Activated CD4-positive, alpha-beta memory T cell treated with anti-CD3 and anti-CD28 coated beads for 36 hours (primary cell): Measurements from ENCODE around the gene ABLIM2. TPM values are rescaled to one million over a fixed set of nuclear protein-coding genes. Genes with fewer than 3 reads are reported as not detected.

ENCODE experiments used
- CTCF ChIA-PET: fragments of 350-600 bp; sonication (Branson Sonifier 250); formaldehyde crosslinking; loops from one replicate; lab custom pipeline; 2021; ENCODE audit warnings: antibody characterized with exemption, inconsistent platforms; lab: Charles Lee
- POLR2A ChIA-PET: fragments of 350-600 bp; sonication (Branson Sonifier 250); formaldehyde crosslinking; loops from one replicate; lab custom pipeline; 2021; ENCODE audit warnings: antibody characterized with exemption; lab: Charles Lee
- DNase-seq: peaks from one replicate; pipeline ENCODE4 v3.0.0-alpha.2; 2020
- H3K27ac Mint-ChIP-seq: one replicate; pipeline ENCODE4 v1.8.0; 2021; ENCODE audit warnings: mixed read lengths
- H3K27me3 Mint-ChIP-seq: one replicate; pipeline ENCODE4 v1.8.0; 2021; ENCODE audit warnings: mixed read lengths
- H3K36me3 Mint-ChIP-seq: one replicate; pipeline ENCODE4 v1.8.0; 2021; ENCODE audit warnings: mixed read lengths
- H3K4me1 Mint-ChIP-seq: one replicate; pipeline ENCODE4 v1.8.0; 2021; ENCODE audit warnings: low read depth, mixed read lengths
- H3K4me3 Mint-ChIP-seq: one replicate; pipeline ENCODE4 v1.8.0; 2021; ENCODE audit warnings: mild to moderate bottlenecking, mixed read lengths
- H3K9me3 Mint-ChIP-seq: one replicate; pipeline ENCODE4 v1.8.0; 2021; ENCODE audit warnings: mixed read lengths
- intact Hi-C: fragments of 100-400 bp; cut with micrococcal nuclease; formaldehyde crosslinking; loops from one replicate; pipeline ENCODE4 v1.15.1; 2023
- total RNA-seq, 2 experiments: library from RNA; stranded (reverse); gene quantifications; one replicate each; pipeline ENCODE4 v1.2.3, GENCODE V29; 2021

The ABLIM2 gene
- total RNA-seq, 2 experiments from 2014 or later: 0.55 to 0.63 TPM

GRCh38 chr4:8029689-8030088 is 128.9 kb downstream of the ABLIM2 start:
- no peak for DNase-seq
- H3K9me3 Mint-ChIP-seq: no peaks in the 10 kb centered on the region
- H3K36me3 Mint-ChIP-seq: no peaks in the 10 kb centered on the region
- H3K4me1 Mint-ChIP-seq: peaks cover 2% of the 10 kb centered on the region
- no peak overlapping the region for H3K4me3 Mint-ChIP-seq
- no peaks in the 10 kb centered on the region for H3K27me3 Mint-ChIP-seq
- intact Hi-C loops: no loop called here
- CTCF ChIA-PET: no interaction called here
- POLR2A ChIA-PET: no interaction called here
- H3K27ac Mint-ChIP-seq: no peak overlapping the region

- no peaks in the 10 kb centered on the region for H3K27me3 Mint-ChIP-seq
- H3K27ac Mint-ChIP-seq: no peak overlapping the region
- H3K36me3 Mint-ChIP-seq: no peaks in the 10 kb centered on the region
- intact Hi-C loops: no loop called here
- H3K4me3 Mint-ChIP-seq: no peak overlapping the region
- POLR2A ChIA-PET: no interaction called here
- CTCF ChIA-PET: no interaction called here
- H3K4me1 Mint-ChIP-seq: peaks cover 1% of the 10 kb centered on the region
- DNase-seq: no peak
- H3K9me3 Mint-ChIP-seq: no peaks in the 10 kb centered on the region
Measured at GRCh38 chr4:8028884-8029568, 129.6 kb downstream of the ABLIM2 start.

- CTCF ChIA-PET: no interaction called here
Measured at GRCh38 chr4:8028368-8028767, 130.2 kb downstream of the ABLIM2 start.

GRCh38 chr4:8026453-8026852 is 132.2 kb downstream of the ABLIM2 start:
- DNase-seq: no peak
- Mint-ChIP-seq H3K27me3 (no peaks in the 10 kb centered on the region), H3K4me1 (no peaks in the 10 kb centered on the region), H3K36me3 (no peaks in the 10 kb centered on the region), H3K4me3 (no peak overlapping the region), H3K27ac (no peak overlapping the region), H3K9me3 (no peaks in the 10 kb centered on the region)
- ChIA-PET CTCF (no interaction called here), POLR2A (no interaction called here)
- intact Hi-C loops: no loop called here

More at GRCh38 chr4:8028368-8028767, 130.2 kb downstream of the ABLIM2 start:
- no peaks in the 10 kb centered on the region for H3K9me3 Mint-ChIP-seq
- no peaks in the 10 kb centered on the region for H3K4me1 Mint-ChIP-seq
- no peaks in the 10 kb centered on the region for H3K27me3 Mint-ChIP-seq
- no peaks in the 10 kb centered on the region for H3K36me3 Mint-ChIP-seq
- DNase-seq: no peak
- intact Hi-C loops: no loop called here
- H3K4me3 Mint-ChIP-seq: no peak overlapping the region
- H3K27ac Mint-ChIP-seq: no peak overlapping the region
- POLR2A ChIA-PET: no interaction called here

GRCh38 chr4:8025668-8026067 is 132.9 kb downstream of the ABLIM2 start:
- intact Hi-C loops: no loop called here

GRCh38 chr4:8024073-8024786 is 134.4 kb downstream of the ABLIM2 start:
- Mint-ChIP-seq H3K9me3 (no peaks in the 10 kb centered on the region), H3K36me3 (no peaks in the 10 kb centered on the region), H3K4me3 (no peak overlapping the region), H3K4me1 (no peaks in the 10 kb centered on the region), H3K27me3 (no peaks in the 10 kb centered on the region), H3K27ac (no peak overlapping the region)
- POLR2A ChIA-PET: no interaction called here
- intact Hi-C loops: no loop called here
- CTCF ChIA-PET: no interaction called here
- no peak for DNase-seq

More at GRCh38 chr4:8025668-8026067, 132.9 kb downstream of the ABLIM2 start:
- ChIA-PET POLR2A (no interaction called here), CTCF (interaction anchor here (0.6 kb wide), 1 partner anchor 32 kb away, joined by 4 read pairs; no protein-coding TSS in a partner anchor)
- H3K9me3 Mint-ChIP-seq: no peaks in the 10 kb centered on the region
- no peaks in the 10 kb centered on the region for H3K36me3 Mint-ChIP-seq
- H3K4me1 Mint-ChIP-seq: no peaks in the 10 kb centered on the region
- H3K27me3 Mint-ChIP-seq: no peaks in the 10 kb centered on the region
- H3K27ac Mint-ChIP-seq: no peak overlapping the region
- no peak for DNase-seq
- H3K4me3 Mint-ChIP-seq: no peak overlapping the region

- Mint-ChIP-seq H3K36me3 (no peaks in the 10 kb centered on the region), H3K4me3 (no peak overlapping the region), H3K9me3 (no peaks in the 10 kb centered on the region), H3K27ac (no peak overlapping the region), H3K27me3 (no peaks in the 10 kb centered on the region), H3K4me1 (no peaks in the 10 kb centered on the region)
- ChIA-PET POLR2A (no interaction called here), CTCF (no interaction called here)
- no peak for DNase-seq
- intact Hi-C loops: no loop called here
Measured at GRCh38 chr4:8023696-8024033, 134.9 kb downstream of the ABLIM2 start.

- H3K4me1 Mint-ChIP-seq: no peaks in the 10 kb centered on the region
- intact Hi-C loops: no loop called here
- H3K27ac Mint-ChIP-seq: no peak overlapping the region
Measured at GRCh38 chr4:8022767-8023695, 135.6 kb downstream of the ABLIM2 start.

GRCh38 chr4:8021796-8022195 is 136.8 kb downstream of the ABLIM2 start:
- intact Hi-C loops: no loop called here
- no peak for DNase-seq
- no peaks in the 10 kb centered on the region for H3K36me3 Mint-ChIP-seq
- CTCF ChIA-PET: interaction anchor here (1.0 kb wide), 1 partner anchor 24 kb away, joined by 5 read pairs; no protein-coding TSS in a partner anchor
- H3K4me3 Mint-ChIP-seq: no peak overlapping the region
- POLR2A ChIA-PET: no interaction called here
- no peak overlapping the region for H3K27ac Mint-ChIP-seq
- H3K9me3 Mint-ChIP-seq: no peaks in the 10 kb centered on the region
- H3K27me3 Mint-ChIP-seq: peaks cover 1% of the 10 kb centered on the region
- H3K4me1 Mint-ChIP-seq: no peaks in the 10 kb centered on the region

More at GRCh38 chr4:8022767-8023695, 135.6 kb downstream of the ABLIM2 start:
- DNase-seq: no peak
- CTCF ChIA-PET: no interaction called here
- Mint-ChIP-seq H3K4me3 (no peak overlapping the region), H3K9me3 (no peaks in the 10 kb centered on the region), H3K27me3 (no peaks in the 10 kb centered on the region), H3K36me3 (no peaks in the 10 kb centered on the region)
- POLR2A ChIA-PET: no interaction called here

- H3K4me1 Mint-ChIP-seq: no peaks in the 10 kb centered on the region
- H3K4me3 Mint-ChIP-seq: no peak overlapping the region
- DNase-seq: no peak
- CTCF ChIA-PET: no interaction called here
- H3K9me3 Mint-ChIP-seq: no peaks in the 10 kb centered on the region
- no peaks in the 10 kb centered on the region for H3K36me3 Mint-ChIP-seq
- H3K27ac Mint-ChIP-seq: no peak overlapping the region
- POLR2A ChIA-PET: no interaction called here
- peaks cover 1% of the 10 kb centered on the region for H3K27me3 Mint-ChIP-seq
- intact Hi-C loops: no loop called here
Measured at GRCh38 chr4:8019396-8020365, 138.9 kb downstream of the ABLIM2 start.

GRCh38 chr4:8016527-8016926 is 142.1 kb downstream of the ABLIM2 start:
- Mint-ChIP-seq H3K4me1 (no peaks in the 10 kb centered on the region), H3K4me3 (no peak overlapping the region), H3K27me3 (peaks cover 1% of the 10 kb centered on the region), H3K9me3 (no peaks in the 10 kb centered on the region), H3K27ac (no peak overlapping the region), H3K36me3 (no peaks in the 10 kb centered on the region)
- DNase-seq: no peak
- intact Hi-C loops: no loop called here
- CTCF ChIA-PET: interaction anchor here (0.7 kb wide), 1 partner anchor 52 kb away, joined by 3 read pairs; no protein-coding TSS in a partner anchor
- POLR2A ChIA-PET: no interaction called here
